NCI-H524 treated with DMSO at 0.1 percent for 48 hours (cell line): ENCODE data around the gene RPUSD1.

Experiments
- DNase-seq: peaks from one replicate; lab custom pipeline; 2025; lab: John Stamatoyannopoulos, UW

Gene RPUSD1

DNA sequence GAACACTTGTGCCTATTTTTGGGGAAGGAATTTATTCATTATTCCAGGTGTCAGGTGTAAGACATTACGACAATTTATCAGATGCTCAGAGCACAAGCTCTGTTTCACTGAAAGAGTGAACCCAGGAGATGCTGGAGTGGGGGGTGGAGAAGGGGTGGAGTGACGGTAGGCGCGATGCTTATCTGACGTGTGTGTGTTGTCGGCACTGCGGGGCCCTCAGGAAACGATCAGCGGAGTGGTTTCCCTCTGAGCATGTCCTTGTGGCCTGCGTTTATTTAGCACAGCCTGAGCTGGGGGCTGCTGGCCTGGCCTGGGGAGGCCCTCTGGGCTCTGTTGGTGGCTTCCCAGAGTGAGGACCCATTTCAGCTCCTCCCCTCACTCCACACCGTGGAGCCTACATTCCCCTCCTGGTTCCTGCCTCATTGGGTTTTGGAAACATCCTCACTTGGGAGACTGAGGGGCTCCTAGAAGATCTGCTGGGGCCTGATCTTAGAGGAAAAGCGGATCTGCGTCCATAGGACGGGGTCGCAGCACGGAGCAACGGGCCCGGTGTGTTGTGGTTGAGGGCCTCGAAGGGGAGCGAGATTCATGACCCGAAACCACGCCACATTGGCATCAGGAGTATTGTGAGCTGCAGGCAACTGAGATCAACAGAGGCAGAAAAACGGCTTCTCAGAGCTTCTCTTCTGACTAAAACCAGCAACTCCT lies 31.3 kb upstream of the RPUSD1 start:
- no peak for DNase-seq

GRCh38 chr16:818592-818991 lies 30.4 kb upstream of the RPUSD1 start:
- DNase-seq, result no peak

- no peak for DNase-seq
Measured at GRCh38 chr16:818132-818531, 30.0 kb upstream of the RPUSD1 start.

GRCh38 chr16:817001-817906 lies 29.1 kb upstream of the RPUSD1 start:
- DNase-seq, result no peak

DNA sequence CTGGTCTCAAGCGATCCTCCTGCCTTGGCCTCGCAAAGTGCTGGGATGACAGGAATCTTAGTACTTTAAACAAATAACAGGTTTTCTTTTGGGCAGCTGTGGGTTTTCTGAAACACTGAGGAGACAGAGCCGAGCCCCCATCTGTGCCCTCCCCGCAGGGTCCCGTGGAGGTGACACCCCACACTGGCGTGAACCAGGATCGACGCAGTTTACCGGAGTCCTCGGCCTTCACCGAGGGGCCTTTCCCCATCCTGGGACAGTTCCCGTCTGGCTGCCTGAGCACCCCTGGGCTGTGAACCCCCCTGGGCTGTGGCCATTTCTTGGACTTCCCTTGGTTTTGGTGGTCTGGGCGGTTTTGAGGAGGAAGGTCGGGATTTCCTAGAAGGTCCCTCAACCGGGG lies 27.7 kb upstream of the RPUSD1 start:
- DNase-seq, result no peak

- no peak for DNase-seq
Measured at GRCh38 chr16:814974-815373, 26.8 kb upstream of the RPUSD1 start.

- no peak for DNase-seq
Measured at GRCh38 chr16:813916-814412, 25.8 kb upstream of the RPUSD1 start.

DNA sequence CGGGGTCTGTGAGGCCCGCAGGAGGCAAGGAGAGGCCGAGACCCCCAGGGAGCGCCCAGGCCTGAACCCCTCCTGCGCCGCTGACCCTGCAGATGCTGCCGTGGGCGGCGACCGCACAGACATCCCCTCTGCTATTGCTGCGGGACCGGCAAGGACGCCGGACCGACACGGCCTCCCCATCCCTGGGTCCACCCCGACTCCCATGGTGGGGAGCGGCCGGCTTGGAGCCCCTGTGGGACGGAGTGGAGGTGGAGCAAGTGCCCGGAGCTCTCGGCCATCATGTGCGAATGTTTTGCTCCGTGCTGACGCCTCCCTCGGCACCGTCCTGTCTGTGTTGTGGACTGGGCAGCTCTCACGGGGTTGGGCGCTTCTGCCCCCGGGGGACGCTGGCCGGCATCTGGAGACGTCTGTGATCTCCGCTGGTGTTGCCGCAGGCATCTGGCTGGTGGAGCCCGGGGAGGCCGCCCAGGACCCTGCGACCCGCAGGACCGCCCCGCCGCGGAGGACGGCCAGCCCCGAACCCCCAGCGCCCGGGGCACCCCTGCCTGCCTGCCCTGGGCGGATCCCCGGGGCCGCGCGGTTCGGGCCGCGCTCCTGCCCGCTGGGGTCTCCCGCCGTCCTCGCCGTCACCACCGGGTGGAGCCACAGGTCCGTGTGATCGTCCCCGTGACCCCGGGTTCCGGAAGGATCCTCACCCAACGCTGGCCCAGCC lies 25.2 kb upstream of the RPUSD1 start:
- DNase-seq, result no peak

DNA sequence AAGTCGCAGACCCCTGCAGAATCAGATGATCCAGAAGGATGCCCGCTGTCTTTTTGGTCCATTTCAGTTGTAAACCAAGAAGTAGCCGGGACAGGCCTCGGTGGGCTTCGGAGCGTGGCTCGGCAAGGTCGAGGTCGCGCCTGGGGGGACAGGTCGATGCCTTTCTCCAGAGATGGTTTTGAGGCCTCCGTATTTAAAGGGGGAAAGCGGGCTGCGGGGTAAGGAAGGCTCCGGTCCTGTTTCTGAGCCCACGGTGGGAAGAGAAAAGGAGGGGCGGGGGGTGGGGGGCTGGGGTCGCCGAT lies 19.9 kb upstream of the RPUSD1 start:
- no peak for DNase-seq

- DNase-seq, result peak; percentile 42
Measured at GRCh38 chr16:807347-808084, 19.3 kb upstream of the RPUSD1 start.

DNA sequence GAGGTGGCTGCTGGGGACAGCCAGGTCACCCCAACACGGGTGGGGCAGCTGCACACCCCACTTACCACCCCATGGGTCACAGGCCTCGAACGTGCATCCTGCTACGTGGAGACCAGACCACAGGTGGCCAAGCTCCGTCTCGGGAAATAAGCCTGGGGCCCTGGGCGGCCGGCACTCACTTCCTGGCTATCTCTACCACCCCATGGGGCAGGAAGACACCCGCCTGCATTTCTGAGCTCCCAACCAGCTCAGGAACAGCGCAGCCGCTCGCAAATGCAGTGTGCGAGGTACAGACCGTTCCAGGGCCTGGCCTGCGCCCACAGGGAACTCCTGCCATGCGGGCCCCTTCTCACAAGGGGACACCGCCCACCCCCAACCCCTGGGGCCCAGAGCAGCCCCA lies 17.3 kb upstream of the RPUSD1 start:
- no peak for DNase-seq

DNA sequence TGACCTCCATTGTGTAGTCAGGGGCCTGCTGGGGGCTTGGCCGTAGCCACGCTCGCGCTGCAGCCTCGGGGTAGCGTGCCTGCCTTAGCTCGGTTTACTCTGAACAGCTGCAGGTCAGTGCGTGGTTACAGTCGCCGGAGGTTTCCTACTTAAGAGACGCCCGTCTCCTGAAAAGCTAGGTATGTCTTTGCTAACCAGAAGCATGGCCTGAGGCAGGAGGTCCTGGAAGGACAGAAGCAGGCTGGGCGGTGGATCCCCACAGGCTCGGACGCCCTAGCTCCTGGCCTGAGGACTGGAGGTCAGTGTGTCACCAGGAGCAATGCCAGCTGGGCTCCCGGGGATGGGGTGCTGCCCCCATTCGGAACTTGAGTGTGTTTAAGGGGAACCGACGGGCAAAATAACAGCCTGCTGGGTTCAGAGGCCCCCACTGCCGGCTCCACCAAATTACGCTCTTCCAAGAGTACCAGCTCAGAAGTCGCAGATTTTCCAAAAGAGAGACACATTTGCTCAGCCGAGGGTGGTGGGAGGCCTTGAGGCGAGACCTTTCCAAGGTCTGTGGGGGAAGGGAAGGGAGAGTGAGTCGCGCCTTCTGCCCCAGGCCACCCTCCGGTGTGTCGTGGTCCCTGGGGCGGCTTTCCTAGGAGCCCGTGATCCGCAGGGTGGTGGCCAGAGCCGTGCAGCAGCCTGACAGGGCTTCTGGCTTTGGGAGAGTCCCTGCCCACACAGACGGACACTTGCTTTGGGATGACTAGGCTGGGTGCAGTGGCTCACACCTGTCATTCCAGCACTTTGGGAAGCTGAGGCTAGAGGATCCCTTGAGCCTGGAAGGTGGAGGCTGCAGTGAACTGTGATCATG lies 16.2 kb upstream of the RPUSD1 start:
- no peak for DNase-seq

DNA sequence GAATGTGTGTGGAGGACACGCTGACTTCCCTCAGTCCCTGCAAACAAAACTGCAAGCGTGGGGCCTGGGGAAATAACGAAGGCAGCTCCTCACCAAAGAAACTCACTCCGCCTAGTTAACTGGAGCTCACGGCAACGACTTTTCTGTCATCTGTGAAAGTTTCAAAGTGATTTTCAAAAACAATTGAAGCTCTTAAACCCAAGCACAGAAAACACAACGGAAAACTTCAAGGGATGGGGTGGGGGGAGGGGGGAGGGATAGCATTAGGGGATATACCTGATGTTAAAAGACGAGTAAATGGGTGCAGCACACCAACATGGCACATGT lies 15.5 kb upstream of the RPUSD1 start:
- DNase-seq, result no peak

DNA sequence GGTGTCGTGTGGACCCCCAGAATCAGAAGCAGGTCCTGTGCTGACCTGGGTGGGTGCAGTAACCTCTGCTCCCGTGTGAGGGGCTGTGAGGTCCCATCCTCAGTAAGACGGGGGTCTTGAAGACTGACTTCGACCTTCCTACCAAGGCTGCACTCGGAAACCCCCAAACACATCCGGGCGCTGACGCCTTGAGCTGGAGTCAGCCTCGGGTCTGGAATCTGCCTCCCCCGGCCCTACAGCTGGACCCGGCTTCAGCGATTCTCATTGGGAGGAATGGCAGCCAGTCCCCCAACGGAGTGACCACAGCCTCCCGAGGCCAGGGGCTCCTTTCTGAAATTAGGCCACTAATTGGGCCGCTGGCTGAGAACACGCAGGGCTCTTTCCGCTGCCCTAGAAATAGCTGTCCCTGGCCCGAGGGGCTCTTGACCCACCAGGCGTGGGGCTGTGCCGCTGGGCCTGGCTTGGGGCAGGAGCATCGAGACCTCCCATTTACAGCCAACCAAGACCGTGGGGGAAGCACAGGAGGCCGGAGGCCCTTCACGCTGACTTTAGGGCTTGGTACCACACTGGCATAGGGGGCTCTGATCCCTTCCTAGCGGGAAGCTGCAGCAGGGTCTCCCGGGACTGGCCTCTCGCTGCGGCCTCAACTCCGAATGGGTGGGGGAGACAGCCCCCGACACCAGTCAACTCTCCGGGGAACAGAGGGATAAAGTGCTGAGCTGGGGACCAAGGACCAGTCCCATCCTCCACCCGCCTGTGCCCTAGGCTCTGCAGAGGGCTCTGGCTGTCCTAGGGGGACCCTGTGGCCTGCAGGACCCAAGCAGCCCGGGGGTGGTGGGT lies 15.0 kb upstream of the RPUSD1 start:
- no peak for DNase-seq

DNA sequence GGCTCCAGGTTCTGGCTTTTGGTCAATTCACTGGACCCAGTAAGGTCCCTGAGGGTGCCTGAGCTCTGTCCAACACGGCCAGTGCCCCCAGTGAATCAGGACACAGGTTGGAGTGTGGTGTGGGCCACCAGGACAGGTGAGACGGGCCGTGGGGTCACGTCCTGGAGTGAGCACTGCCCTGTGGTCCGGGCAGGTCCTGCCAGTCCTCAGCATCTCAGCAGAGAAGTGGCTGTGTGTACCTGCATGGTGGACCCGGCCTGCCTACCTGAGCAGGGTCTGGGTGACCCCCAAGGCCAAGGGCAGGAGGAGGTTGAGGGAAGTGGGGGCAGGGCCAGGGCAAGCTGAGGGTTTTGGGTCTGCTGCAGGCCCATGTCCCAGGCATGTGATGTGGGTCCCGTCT lies 14.3 kb upstream of the RPUSD1 start:
- no peak for DNase-seq

DNA sequence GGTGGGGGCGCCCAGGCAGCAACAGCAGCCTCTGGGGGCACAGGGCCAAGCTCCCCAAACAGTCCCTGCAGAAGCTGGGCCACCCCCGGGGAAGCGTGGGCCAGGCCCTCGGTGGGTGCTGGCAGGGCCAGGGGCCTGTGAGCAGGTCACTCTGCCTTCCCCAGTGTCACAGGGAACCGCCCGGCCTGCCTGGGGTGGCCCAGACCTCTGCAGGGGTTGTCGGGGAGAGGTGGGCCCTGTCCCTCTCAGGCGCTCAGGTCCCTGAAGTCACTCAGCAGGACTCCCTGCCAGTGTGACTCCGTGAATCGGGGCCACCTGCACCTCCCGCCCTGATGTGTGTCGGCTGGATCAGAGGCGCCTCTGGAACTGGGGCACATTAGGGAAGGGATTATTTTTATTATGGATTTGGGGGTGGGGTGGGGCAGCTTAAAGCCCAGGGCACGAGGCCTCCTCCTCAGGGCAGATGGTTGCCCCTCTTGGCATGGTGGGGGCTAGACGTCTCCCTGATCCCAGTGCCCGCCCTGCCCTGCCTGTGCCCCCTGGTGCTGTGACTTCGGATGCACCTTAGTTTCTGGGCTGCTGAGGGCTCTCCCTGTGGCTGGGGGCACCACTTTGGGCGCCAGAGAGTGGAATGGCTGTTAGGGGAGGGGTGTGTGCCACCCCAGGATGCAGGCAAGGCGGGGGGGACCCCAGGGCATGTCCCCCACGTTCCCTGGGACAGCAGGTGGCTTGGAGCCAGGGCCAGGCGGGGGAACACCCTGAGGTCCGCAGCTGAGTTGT lies 13.6 kb upstream of the RPUSD1 start:
- DNase-seq, result no peak

GRCh38 chr16:800834-801511 lies 12.8 kb upstream of the RPUSD1 start:
- DNase-seq, result no peak

- DNase-seq, result no peak
Measured at GRCh38 chr16:799948-800833, 12.0 kb upstream of the RPUSD1 start, which contains the start of gene GNG13. Gene GNG13 (minus strand): TSS chr16:800734. CDS start chr16:799077, 1,657 bp downstream.
